Measurements from ENCODE around the gene MYOD1.

MYOD1 gene

DNA sequence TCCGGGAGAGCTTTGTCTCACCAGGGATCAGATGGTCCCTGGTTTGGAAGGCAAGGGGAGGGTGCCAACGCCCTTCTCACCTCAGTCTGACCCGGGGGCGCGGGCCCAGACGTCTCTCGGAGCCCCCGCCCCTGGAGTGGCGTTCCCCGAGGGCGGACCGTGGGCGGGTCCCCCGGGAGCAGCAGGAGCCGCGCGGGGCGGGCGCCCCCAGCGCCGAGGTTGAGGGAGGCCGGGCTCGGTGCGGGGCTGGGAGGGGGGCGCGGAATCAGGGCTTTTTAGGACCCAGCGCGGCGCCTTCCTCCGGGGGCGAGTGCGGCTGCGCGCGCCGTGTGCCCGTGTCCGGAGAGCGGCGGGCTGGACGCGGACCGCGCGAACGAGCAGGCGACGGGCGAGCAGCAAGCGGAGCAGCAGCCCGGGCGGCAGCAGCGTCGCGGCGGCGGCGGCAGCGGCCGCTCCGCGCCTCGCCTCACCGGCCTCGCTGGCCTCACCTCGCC lies 15.1 kb downstream of the MYOD1 start, which contains the start of gene KCNC1:
Gene KCNC1 (plus strand): TSS at position 364 of the 494 bp plus-strand sequence. CDS start 1,222 bp downstream, outside the sequence.
- no peak within 1 kb of the TSS for H3K4me3 ChIP-seq (ENCODE audit: low read depth, low read length)
- TF ChIP-seq, protein P1, sequence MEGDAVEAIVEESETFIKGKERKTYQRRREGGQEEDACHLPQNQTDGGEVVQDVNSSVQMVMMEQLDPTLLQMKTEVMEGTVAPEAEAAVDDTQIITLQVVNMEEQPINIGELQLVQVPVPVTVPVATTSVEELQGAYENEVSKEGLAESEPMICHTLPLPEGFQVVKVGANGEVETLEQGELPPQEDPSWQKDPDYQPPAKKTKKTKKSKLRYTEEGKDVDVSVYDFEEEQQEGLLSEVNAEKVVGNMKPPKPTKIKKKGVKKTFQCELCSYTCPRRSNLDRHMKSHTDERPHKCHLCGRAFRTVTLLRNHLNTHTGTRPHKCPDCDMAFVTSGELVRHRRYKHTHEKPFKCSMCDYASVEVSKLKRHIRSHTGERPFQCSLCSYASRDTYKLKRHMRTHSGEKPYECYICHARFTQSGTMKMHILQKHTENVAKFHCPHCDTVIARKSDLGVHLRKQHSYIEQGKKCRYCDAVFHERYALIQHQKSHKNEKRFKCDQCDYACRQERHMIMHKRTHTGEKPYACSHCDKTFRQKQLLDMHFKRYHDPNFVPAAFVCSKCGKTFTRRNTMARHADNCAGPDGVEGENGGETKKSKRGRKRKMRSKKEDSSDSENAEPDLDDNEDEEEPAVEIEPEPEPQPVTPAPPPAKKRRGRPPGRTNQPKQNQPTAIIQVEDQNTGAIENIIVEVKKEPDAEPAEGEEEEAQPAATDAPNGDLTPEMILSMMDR (IDR thresholded peaks at IDR 0.05; ENCODE audit: borderline replicate concordance, insufficient read depth, low read depth, low read length): no peak

DNA sequence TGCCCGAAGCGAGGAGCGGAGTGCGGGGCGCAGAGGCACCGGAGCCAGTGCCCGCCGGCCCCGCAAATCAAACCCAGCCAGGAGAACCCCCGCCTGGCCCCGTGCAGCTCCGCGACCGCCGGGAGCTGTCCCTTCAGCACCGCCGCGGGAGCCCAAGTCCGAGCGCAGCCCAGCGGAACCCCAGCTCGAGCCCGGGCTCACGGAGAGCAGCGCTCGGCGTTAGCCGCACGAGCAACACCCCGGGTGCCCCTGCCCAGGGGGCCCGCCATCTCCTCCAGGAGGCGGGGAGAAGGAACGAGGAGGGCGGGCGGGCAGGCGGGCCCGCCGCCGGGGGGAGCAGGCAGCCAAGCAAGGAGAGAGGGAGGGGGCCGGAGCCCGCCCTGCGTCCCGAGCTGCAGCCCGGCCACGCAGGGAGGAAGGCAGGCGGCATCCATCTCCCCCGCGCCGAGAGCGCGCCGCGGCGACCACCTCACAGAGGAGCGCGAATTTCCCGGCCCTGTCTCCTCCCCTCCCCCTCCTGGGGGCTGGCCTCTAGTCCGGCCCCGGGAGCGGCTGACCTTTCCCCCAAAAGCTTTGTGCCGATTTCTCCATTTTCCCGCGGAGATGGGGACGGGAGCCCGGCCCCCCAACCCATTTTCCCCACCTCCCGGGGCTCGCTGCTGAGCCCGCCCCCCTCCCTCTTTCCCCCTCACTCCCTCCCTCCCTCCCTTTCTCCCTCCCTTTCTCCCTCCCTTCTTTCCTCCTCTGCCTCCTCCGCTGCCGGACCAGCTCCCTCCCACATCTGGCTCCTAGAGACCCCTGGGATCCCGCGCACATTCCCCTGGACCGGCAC lies 15.8 kb downstream of the MYOD1 start:
- H3K4me3 ChIP-seq (ENCODE audit: low read depth, low read length): no peak overlapping the region
- TF ChIP-seq, protein P1 (IDR thresholded peaks at IDR 0.05; ENCODE audit: borderline replicate concordance, insufficient read depth, low read depth, low read length): no peak

DNA sequence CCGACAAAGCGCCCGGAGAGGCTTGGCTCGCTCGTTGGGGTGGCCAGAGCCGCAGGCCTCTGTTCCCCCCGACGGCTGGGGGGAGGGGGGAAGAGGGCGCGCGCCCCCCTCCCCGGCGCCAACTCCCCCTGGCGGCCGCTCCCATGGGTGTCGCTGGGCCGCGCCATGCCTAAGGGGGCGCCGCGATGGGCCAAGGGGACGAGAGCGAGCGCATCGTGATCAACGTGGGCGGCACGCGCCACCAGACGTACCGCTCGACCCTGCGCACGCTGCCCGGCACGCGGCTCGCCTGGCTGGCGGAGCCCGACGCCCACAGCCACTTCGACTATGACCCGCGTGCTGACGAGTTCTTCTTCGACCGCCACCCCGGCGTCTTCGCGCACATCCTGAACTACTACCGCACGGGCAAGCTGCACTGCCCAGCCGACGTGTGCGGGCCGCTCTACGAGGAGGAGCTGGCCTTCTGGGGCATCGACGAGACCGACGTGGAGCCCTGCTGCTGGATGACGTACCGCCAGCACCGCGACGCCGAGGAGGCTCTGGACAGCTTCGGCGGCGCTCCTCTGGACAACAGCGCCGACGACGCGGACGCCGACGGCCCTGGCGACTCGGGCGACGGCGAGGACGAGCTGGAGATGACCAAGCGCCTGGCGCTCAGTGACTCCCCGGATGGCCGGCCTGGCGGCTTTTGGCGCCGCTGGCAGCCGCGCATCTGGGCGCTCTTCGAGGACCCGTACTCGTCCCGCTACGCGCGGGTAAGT lies 16.6 kb downstream of the MYOD1 start:
- H3K4me3 ChIP-seq (ENCODE audit: low read depth, low read length): no peak overlapping the region
- TF ChIP-seq, protein P1 (IDR thresholded peaks at IDR 0.05; ENCODE audit: borderline replicate concordance, insufficient read depth, low read depth, low read length): 0 out of 2 replicates have a peak, but pooled peaks have one; percentile 2

- H3K4me3 ChIP-seq (ENCODE audit: low read depth, low read length): no peak overlapping the region
- TF ChIP-seq, protein P1 (IDR thresholded peaks at IDR 0.05; ENCODE audit: borderline replicate concordance, insufficient read depth, low read depth, low read length): no peak
Measured at GRCh38 chr11:17736579-17736893, 17.2 kb downstream of the MYOD1 start.

- no peak overlapping the region for H3K4me3 ChIP-seq (ENCODE audit: low read depth, low read length)
- TF ChIP-seq, protein P1 (IDR thresholded peaks at IDR 0.05; ENCODE audit: borderline replicate concordance, insufficient read depth, low read depth, low read length): no peak
Measured at GRCh38 chr11:17736930-17737817, 17.8 kb downstream of the MYOD1 start.

DNA sequence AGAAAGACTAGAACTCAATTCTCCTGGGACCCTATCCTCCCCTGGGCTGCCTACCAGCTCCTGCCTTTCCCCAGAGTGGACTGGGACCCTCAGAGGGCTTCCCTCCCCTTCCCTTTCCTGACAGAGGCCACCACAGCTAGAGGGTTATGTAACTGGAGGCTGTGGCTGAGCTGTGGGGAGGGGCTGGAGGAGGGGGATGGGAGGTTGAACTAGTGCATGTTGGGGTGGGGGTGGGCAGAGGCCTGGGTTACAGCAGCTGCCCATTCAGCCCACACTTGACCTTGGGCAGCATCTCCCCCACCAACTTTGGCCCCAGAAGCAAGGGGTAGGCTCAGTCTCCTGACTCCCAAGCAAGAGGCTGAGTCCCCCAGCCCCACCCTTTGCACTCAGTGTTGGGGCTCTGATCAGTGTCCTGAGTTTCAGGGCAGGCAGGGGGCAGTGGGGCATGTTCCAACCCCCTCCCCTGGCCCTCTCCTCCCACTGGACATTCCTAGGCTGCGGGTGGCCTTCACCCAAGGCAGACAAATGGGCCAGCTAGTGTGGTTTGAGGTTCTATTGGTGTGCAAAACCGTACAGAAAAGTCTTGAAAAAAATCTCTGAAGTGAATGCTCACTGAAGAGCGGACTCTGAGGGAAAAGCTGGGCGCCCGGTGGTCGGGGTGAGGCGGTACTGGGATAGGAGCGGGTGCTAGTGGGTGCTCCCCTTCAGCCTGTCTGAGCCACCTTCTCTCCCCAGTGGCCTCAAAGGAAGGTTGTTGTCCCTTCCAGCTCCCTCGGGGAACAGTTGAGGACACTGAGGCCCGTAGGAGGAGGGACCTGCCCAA lies 19.0 kb downstream of the MYOD1 start:
- H3K4me3 ChIP-seq (ENCODE audit: low read depth, low read length): no peak overlapping the region
- TF ChIP-seq, protein P1 (IDR thresholded peaks at IDR 0.05; ENCODE audit: borderline replicate concordance, insufficient read depth, low read depth, low read length): no peak
